Kidney (tissue), 14 donors: ENCODE data around the gene MTA3. TPM values are rescaled to one million over a fixed set of nuclear protein-coding genes. Genes with fewer than 3 reads are reported as not detected.

ENCODE experiments used
- DNase-seq, 5 donors: peaks; one replicate each; pipeline ENCODE4 v3.0.0-alpha.2; 2013 to 2020
- FAIRE-seq: peaks from 2 replicates; lab custom pipeline; 2012; peaks lifted over from hg19 to GRCh38; lab: Jason Lieb, UNC
- H3K27ac ChIP-seq, 2 donors: one replicate each; pipeline ENCODE4 v1.7.0; 2013; ENCODE audit warnings: low read depth in 2 of 2, low read length in 2 of 2, inconsistent platforms in 1 of 2
- H3K27me3 ChIP-seq: one replicate; pipeline ENCODE4 v1.7.1; 2013; ENCODE audit warnings: low read length, inconsistent platforms; ENCODE audit not compliant: control insufficient read depth, insufficient read depth
- H3K36me3 ChIP-seq, 3 donors: one replicate each; pipeline versions ENCODE4 v1.7.0 to v1.7.1; 2013; ENCODE audit warnings: low read length in 3 of 3, control low read depth in 1 of 3, inconsistent platforms in 1 of 3; ENCODE audit not compliant: insufficient read depth in 3 of 3, control insufficient read depth in 2 of 3
- H3K4me1 ChIP-seq, 3 donors: one replicate each; pipeline versions ENCODE4 v1.7.0 to v1.7.1; 2013; ENCODE audit warnings: low read length in 3 of 3, inconsistent platforms in 1 of 3, low read depth in 1 of 3; ENCODE audit not compliant: control insufficient read depth in 2 of 3, insufficient read depth in 2 of 3
- H3K4me3 ChIP-seq, 3 donors: one replicate each; pipeline versions ENCODE4 v1.7.0 to v1.8.1; 2013; ENCODE audit warnings: low read length in 3 of 3, control low read depth in 1 of 3, inconsistent platforms in 1 of 3
- H3K9ac ChIP-seq, 3 donors: one replicate each; pipeline versions ENCODE4 v1.7.0 to v1.7.1; 2013; ENCODE audit warnings: low read length in 3 of 3, control low read depth in 1 of 3, inconsistent platforms in 1 of 3
- H3K9me3 ChIP-seq, 3 donors: one replicate each; pipeline versions ENCODE4 v1.7.0 to v1.7.1; 2013; ENCODE audit warnings: low read length in 3 of 3, control low read depth in 1 of 3, inconsistent platforms in 1 of 3; ENCODE audit not compliant: control insufficient read depth in 2 of 3, insufficient read depth in 1 of 3
- intact Hi-C: fragments of 100-400 bp; cut with DNase I; formaldehyde crosslinking; loops from one replicate; pipeline ENCODE4 v1.11.1; 2022
- polyA plus RNA-seq: library from polyadenylated mRNA; stranded (reverse); fragments of 350-450 nt; fragmentation: Illumina TruSeq; extraction: RNeasy Lipid Tissue Mini Kit (QIAGEN cat#74804); gene quantifications from one replicate; pipeline ENCODE4 v1.2.3, GENCODE V29; 2014; ENCODE audit warnings: low read depth, low replicate concordance; ENCODE audit not compliant: insufficient read depth
- total RNA-seq: library from RNA; stranded (reverse); fragmentation: NEBNext Ultra II Directional; extraction: Animal tissue kit (Norgen Biotek cat#: 25700); gene quantifications from one replicate; pipeline ENCODE4 v1.2.1, GENCODE V29; 2021
- TF ChIP-seq, protein P1 (sequence below): IDR thresholded peaks from 3 replicates; pipeline ENCODE4 v1.5.1; 2012; ENCODE audit warnings: mild to moderate bottlenecking, moderate library complexity, borderline replicate concordance; ENCODE audit not compliant: insufficient read depth; ENCODE audit errors: extremely low read depth
- donor health status: control.
- donor health status: control.
- donor health status: control.
- donor health status: control.
- donor health status: control.
- donor health status: DM: yes; HTN: yes; CAD: no.
- donor health status: Normal renal cell carcinoma (clear cell type).

The MTA3 gene
- total and polyA plus RNA-seq, 2 donors from 2014 or later: 27.7 to 35.2 TPM

DNA sequence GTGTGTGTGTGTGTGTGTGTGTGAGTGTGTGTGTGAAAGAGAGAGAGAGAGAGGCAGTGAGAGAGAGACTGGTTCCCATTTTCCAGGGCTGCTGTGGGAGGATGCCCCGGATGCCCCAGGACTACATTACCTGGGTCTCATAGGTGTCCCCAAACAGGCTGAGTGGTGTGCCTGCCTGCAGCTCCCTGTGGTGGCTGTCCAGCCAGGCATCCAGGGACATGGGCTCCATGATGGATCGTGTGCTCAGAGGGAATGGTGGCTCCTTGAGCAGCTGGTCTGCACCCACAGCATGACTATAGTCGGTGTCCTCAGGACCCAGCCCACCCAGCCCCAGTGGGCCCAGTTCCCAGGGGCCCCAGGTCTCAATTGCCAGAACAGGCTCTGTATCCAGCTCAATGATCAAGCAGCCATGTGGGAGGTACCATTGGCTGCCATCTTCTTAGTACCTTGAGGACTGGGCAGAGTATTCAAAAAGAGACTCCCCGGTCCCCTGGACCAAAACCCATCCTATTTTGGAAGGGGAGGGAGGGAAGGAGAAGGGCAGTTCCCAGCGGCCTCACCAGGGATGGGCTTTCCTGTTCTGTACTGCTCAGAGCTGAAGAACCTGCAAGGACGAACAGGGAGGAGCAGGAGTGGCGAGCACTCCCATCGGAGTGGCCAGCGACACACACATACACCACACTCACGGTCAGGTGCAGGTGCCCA is 201.3 kb downstream of the MTA3 start:
- FAIRE-seq: no peak
- Histone ChIP-seq H3K4me1 (no peaks in the 10 kb centered on the region), H3K27me3 (no peaks in the 10 kb centered on the region), H3K4me3 (no peak overlapping the region), H3K9ac (no peak overlapping the region), H3K36me3 (no peaks in the 10 kb centered on the region), H3K9me3 (no peaks in the 10 kb centered on the region), H3K27ac (no peak overlapping the region)
- intact Hi-C loops: no loop called here
- TF ChIP-seq, protein P1, sequence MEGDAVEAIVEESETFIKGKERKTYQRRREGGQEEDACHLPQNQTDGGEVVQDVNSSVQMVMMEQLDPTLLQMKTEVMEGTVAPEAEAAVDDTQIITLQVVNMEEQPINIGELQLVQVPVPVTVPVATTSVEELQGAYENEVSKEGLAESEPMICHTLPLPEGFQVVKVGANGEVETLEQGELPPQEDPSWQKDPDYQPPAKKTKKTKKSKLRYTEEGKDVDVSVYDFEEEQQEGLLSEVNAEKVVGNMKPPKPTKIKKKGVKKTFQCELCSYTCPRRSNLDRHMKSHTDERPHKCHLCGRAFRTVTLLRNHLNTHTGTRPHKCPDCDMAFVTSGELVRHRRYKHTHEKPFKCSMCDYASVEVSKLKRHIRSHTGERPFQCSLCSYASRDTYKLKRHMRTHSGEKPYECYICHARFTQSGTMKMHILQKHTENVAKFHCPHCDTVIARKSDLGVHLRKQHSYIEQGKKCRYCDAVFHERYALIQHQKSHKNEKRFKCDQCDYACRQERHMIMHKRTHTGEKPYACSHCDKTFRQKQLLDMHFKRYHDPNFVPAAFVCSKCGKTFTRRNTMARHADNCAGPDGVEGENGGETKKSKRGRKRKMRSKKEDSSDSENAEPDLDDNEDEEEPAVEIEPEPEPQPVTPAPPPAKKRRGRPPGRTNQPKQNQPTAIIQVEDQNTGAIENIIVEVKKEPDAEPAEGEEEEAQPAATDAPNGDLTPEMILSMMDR: no peak
- no peak for DNase-seq

DNA sequence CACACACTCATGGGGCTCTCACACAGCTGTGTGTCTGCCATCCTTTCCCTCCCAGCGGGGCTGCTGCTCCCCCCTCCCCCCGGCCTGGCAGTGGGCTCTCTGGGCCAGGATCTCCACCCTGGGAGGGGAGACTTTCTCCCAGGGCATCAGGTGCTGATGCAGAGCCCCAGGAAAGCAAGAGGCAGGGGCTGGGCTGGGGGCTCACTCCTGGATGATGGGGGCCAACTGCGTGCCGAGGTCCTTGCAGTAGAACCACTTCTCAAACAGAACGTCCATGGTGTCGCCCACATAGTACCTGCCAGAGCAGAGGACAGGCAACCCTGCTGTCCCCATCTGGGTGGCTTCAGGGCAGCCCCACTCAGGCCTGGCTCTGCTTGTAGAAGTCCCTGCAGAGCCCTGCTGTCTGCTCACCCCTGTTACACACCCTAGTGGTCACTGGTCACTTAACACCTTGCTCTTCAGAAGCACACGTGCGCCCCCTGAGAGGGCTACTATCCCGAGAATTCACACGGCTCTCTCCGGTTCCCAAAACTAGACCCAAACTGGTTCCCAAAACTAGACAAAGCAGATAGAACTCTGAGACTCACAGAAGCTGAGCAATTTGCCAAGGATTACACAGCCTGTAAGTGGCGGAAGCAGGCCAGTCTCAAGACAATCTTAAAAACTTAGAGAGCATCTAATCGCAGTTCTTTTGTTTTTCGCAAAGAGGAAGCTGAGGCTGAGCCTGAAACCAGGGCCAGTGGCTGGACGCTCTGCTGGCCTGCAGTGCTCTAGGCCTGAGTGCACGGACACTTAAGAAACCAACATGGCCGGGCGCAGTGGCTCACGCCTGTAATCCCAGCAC is 202.1 kb downstream of the MTA3 start:
- no peak for FAIRE-seq
- no peak overlapping the region for H3K27ac ChIP-seq

GRCh38 chr2:42771546-42772153 is 203.2 kb downstream of the MTA3 start:
- H3K4me3 ChIP-seq: no peak overlapping the region
- TF ChIP-seq, protein P1: no peak
- H3K4me1 ChIP-seq: no peaks in the 10 kb centered on the region
- no peak overlapping the region for H3K27ac ChIP-seq
- FAIRE-seq (no peak), DNase-seq (no peak)
- no peaks in the 10 kb centered on the region for H3K9me3 ChIP-seq
- H3K27me3 ChIP-seq: no peaks in the 10 kb centered on the region
- H3K9ac ChIP-seq: no peak overlapping the region
- intact Hi-C loops: no loop called here
- H3K36me3 ChIP-seq: no peaks in the 10 kb centered on the region

More for the DNA sequence above, 202.1 kb downstream of the MTA3 start:
- DNase-seq: peak in 3 of 5 donors; percentile 50 to 69 (median 62)
- Histone ChIP-seq H3K4me1 (no peaks in the 10 kb centered on the region), H3K36me3 (no peaks in the 10 kb centered on the region), H3K4me3 (no peak overlapping the region), H3K27me3 (no peaks in the 10 kb centered on the region), H3K9me3 (no peaks in the 10 kb centered on the region), H3K9ac (no peak overlapping the region)
- TF ChIP-seq, protein P1: no peak
- intact Hi-C loops: no loop called here
